H1 (cell line): Measurements from ENCODE around the gene HEBP2. TPM values are rescaled to one million over a fixed set of nuclear protein-coding genes. Genes with fewer than 3 reads are reported as not detected.

ENCODE experiments used
- CTCF ChIA-PET: fragments of 300-600 bp; sonication (Branson Sonifier 250); formaldehyde crosslinking; loops from one replicate; lab custom pipeline; 2021; ENCODE audit not compliant: partially characterized antibody; lab: Charles Lee
- POLR2A ChIA-PET: fragments of 300-600 bp; sonication (Branson Sonifier 250); formaldehyde crosslinking; loops from one replicate; lab custom pipeline; 2021; ENCODE audit warnings: inconsistent platforms; ENCODE audit not compliant: partially characterized antibody; lab: Charles Lee
- DNase-seq, 2 experiments: peaks; one replicate each; pipeline versions ENCODE4 v3.0.0 to v3.0.0-alpha.2; 2010 to 2022; ENCODE audit warnings: low spot score in 2 of 2, low read depth in 1 of 2, mixed read lengths in 1 of 2
- FAIRE-seq: peaks from 2 replicates; lab custom pipeline; 2011; peaks lifted over from hg19 to GRCh38; lab: Jason Lieb, UNC
- H2AFZ ChIP-seq: 2 replicates; pipeline ENCODE4 v1.8.1; 2012; ENCODE audit warnings: low read length, inconsistent platforms
- H2AK5ac ChIP-seq: 2 replicates; pipeline ENCODE4 v1.6.1; 2013; ENCODE audit warnings: low read depth, low read length
- H2BK120ac ChIP-seq: replicated peaks from 2 replicates; pipeline ENCODE3; 2013; ENCODE audit warnings: low read depth, low read length, inconsistent platforms
- H2BK12ac ChIP-seq: 2 replicates; pipeline ENCODE4 v1.6.1; 2013; ENCODE audit warnings: low read depth, low read length
- H2BK15ac ChIP-seq: 2 replicates; pipeline ENCODE4 v1.6.1; 2013; ENCODE audit warnings: low read length
- H2BK20ac ChIP-seq: 2 replicates; pipeline ENCODE4 v1.6.1; 2013; ENCODE audit warnings: low read length
- H2BK5ac ChIP-seq: 2 replicates; pipeline ENCODE4 v1.6.1; 2013; ENCODE audit warnings: low read depth, low read length
- H3K14ac ChIP-seq: 2 replicates; pipeline ENCODE4 v1.6.1; 2013; ENCODE audit warnings: inconsistent platforms; ENCODE audit not compliant: insufficient read length
- H3K18ac ChIP-seq: 2 replicates; pipeline ENCODE4 v1.6.1; 2013; ENCODE audit warnings: low read length; ENCODE audit errors: extremely low read depth
- H3K23ac ChIP-seq: 2 replicates; pipeline ENCODE4 v1.6.1; 2013; ENCODE audit warnings: inconsistent platforms; ENCODE audit not compliant: insufficient read length
- H3K23me2 ChIP-seq: 2 replicates; pipeline ENCODE4 v1.6.1; 2013; ENCODE audit warnings: low read depth, low read length
- H3K27ac ChIP-seq: 2 replicates; pipeline ENCODE4 v1.6.1; 2011; ENCODE audit warnings: low read depth, low read length, inconsistent platforms
- H3K27me3 ChIP-seq, 4 experiments: replicated peaks in 1 of 4; 1 replicate in 1 of 4; 2 replicates in 3 of 4; pipeline versions ENCODE4 v1.6.1 to v1.8.1; 2011 to 2013; ENCODE audit warnings: low read length in 3 of 4, mild to moderate bottlenecking in 3 of 4, inconsistent platforms in 2 of 4, mixed read lengths in 2 of 4, moderate library complexity in 1 of 4; ENCODE audit not compliant: control insufficient read depth in 3 of 4, insufficient read depth in 3 of 4; ENCODE audit errors: extremely low read depth in 1 of 4
- H3K36me3 ChIP-seq, 4 experiments: 2 replicates each; pipeline versions ENCODE4 v1.6.1 to v1.8.1; 2011 to 2013; ENCODE audit warnings: mild to moderate bottlenecking in 4 of 4, low read length in 3 of 4, moderate library complexity in 2 of 4, control low read depth in 1 of 4, inconsistent platforms in 1 of 4; ENCODE audit not compliant: insufficient read depth in 4 of 4, control insufficient read depth in 2 of 4
- H3K4ac ChIP-seq: replicated peaks from 2 replicates; pipeline ENCODE3; 2013; ENCODE audit warnings: low read length, low read depth, mixed read lengths, inconsistent platforms; ENCODE audit not compliant: insufficient read length
- H3K4me1 ChIP-seq, 4 experiments: replicated peaks in 1 of 4; 1 replicate in 1 of 4; 2 replicates in 3 of 4; pipeline versions ENCODE4 v1.6.1 to v1.8.1; 2011 to 2013; ENCODE audit warnings: low read length in 3 of 4, inconsistent platforms in 2 of 4, mixed read lengths in 1 of 4; ENCODE audit not compliant: insufficient read depth in 4 of 4, control insufficient read depth in 3 of 4
- H3K4me2 ChIP-seq, 2 experiments: 2 replicates each; pipeline versions ENCODE4 v1.6.1 to v1.8.1; 2011 to 2013; ENCODE audit warnings: low read depth in 2 of 2, low read length in 2 of 2, control low read depth in 1 of 2, inconsistent platforms in 1 of 2, mild to moderate bottlenecking in 1 of 2; ENCODE audit not compliant: insufficient read depth in 1 of 2
- H3K4me3 ChIP-seq, 4 experiments: fragments of 200-600, 300-600 bp in 1 of 4; sonication (generic), shearing (Covaris generic), sonication (Bioruptor Twin) in 1 of 4; 2 replicates each; pipeline versions ENCODE4 v1.5.1 to v1.8.1; 2011 to 2016; ENCODE audit warnings: low read length in 4 of 4, low read depth in 3 of 4, control low read depth in 2 of 4, inconsistent platforms in 2 of 4, mild to moderate bottlenecking in 2 of 4, mixed read lengths in 1 of 4, moderate library complexity in 1 of 4; ENCODE audit not compliant: insufficient read depth in 2 of 4; ENCODE audit errors: extremely low read depth in 1 of 4
- H3K56ac ChIP-seq: replicated peaks from 2 replicates; pipeline ENCODE3; 2013; ENCODE audit warnings: low read depth, mild to moderate bottlenecking, mixed read lengths, low read length, inconsistent platforms; ENCODE audit not compliant: insufficient read length
- H3K79me1 ChIP-seq: 2 replicates; pipeline ENCODE4 v1.6.1; 2013; ENCODE audit warnings: low read depth, low read length, control low read depth
- H3K79me2 ChIP-seq, 2 experiments: 2 replicates each; pipeline versions ENCODE4 v1.6.1 to v1.8.1; 2012 to 2013; ENCODE audit warnings: low read length in 2 of 2, mild to moderate bottlenecking in 2 of 2, inconsistent platforms in 1 of 2; ENCODE audit not compliant: insufficient read depth in 2 of 2, control insufficient read depth in 1 of 2
- H3K9ac ChIP-seq, 4 experiments: replicated peaks in 1 of 4; 1 replicate in 1 of 4; 2 replicates in 3 of 4; pipeline versions ENCODE4 v1.6.1 to v1.8.1; 2011 to 2013; ENCODE audit warnings: low read depth in 3 of 4, low read length in 3 of 4, control low read depth in 2 of 4, mild to moderate bottlenecking in 2 of 4, moderate library complexity in 2 of 4, inconsistent platforms in 1 of 4; ENCODE audit errors: extremely low read depth in 1 of 4
- H3K9me3 ChIP-seq, 2 experiments: 2 replicates each; pipeline versions ENCODE4 v1.6.1 to v1.8.1; 2012 to 2013; ENCODE audit warnings: mild to moderate bottlenecking in 2 of 2, moderate library complexity in 2 of 2, control low read depth in 1 of 2, inconsistent platforms in 1 of 2, low read depth in 1 of 2, low read length in 1 of 2, mixed read lengths in 1 of 2; ENCODE audit not compliant: insufficient read depth in 2 of 2
- H4K20me1 ChIP-seq, 2 experiments: replicated peaks in 1 of 2; 2 replicates each; pipeline versions ENCODE3 to v1.8.1; 2011 to 2013; ENCODE audit warnings: inconsistent platforms in 2 of 2, low read length in 2 of 2, mild to moderate bottlenecking in 1 of 2; ENCODE audit not compliant: insufficient read depth in 2 of 2, control insufficient read depth in 1 of 2
- H4K5ac ChIP-seq: 2 replicates; pipeline ENCODE4 v1.6.1; 2013; ENCODE audit warnings: low read length, low read depth, mixed read lengths, inconsistent platforms; ENCODE audit not compliant: insufficient read length
- H4K8ac ChIP-seq: 2 replicates; pipeline ENCODE4 v1.8.0; 2013; ENCODE audit warnings: mild to moderate bottlenecking, moderate library complexity, low read length, inconsistent platforms; ENCODE audit not compliant: insufficient read depth; ENCODE audit errors: extremely low read depth
- H4K91ac ChIP-seq: replicated peaks from 2 replicates; pipeline ENCODE3; 2013; ENCODE audit warnings: low read length, mixed read lengths, inconsistent platforms; ENCODE audit not compliant: insufficient read length
- BCL11A ChIP-seq, 2 experiments: IDR thresholded peaks; one replicate each; pipeline ENCODE4 v1.6.1; 2011; ENCODE audit warnings: low read depth in 2 of 2, low read length in 2 of 2, mild to moderate bottlenecking in 2 of 2
- EGR1 ChIP-seq: IDR thresholded peaks from 2 replicates; pipeline ENCODE4 v1.6.1; 2011; ENCODE audit warnings: low read depth, low read length, borderline replicate concordance
- EP300 ChIP-seq, 2 experiments: IDR thresholded peaks; 1 replicate in 1 of 2; 2 replicates in 1 of 2; pipeline ENCODE4 v1.6.1; 2011 to 2012; ENCODE audit warnings: low read depth in 2 of 2, low read length in 2 of 2, mild to moderate bottlenecking in 2 of 2, borderline replicate concordance in 1 of 2, inconsistent platforms in 1 of 2, moderate library complexity in 1 of 2
- FOSL1 ChIP-seq: IDR thresholded peaks from 2 replicates; pipeline ENCODE4 v1.6.1; 2011; ENCODE audit warnings: mild to moderate bottlenecking, low read depth, low read length, moderate library complexity; ENCODE audit not compliant: insufficient read depth
- GABPA ChIP-seq: IDR thresholded peaks from 2 replicates; pipeline ENCODE4 v1.6.1; 2011; ENCODE audit warnings: mild to moderate bottlenecking, low read length, moderate library complexity, borderline replicate concordance; ENCODE audit not compliant: insufficient read depth
- HDAC2 ChIP-seq, 2 experiments: fragments of 300-600 bp in 1 of 2; sonication (generic) in 1 of 2; IDR thresholded peaks; 2 replicates each; pipeline ENCODE4 v1.6.1; 2011 to 2012; ENCODE audit warnings: low read depth in 2 of 2, low read length in 2 of 2, mild to moderate bottlenecking in 2 of 2, moderate library complexity in 2 of 2, borderline replicate concordance in 1 of 2, inconsistent platforms in 1 of 2
- POLR2A ChIP-seq, 2 experiments: IDR thresholded peaks; 1 replicate in 1 of 2; 2 replicates in 1 of 2; pipeline ENCODE4 v1.6.1; 2011; ENCODE audit warnings: low read depth in 2 of 2, low read length in 2 of 2, mild to moderate bottlenecking in 2 of 2; ENCODE audit errors: control extremely low read depth in 1 of 2
- RXRA ChIP-seq: IDR thresholded peaks from 2 replicates; pipeline ENCODE4 v1.6.1; 2011; ENCODE audit warnings: low read depth, mild to moderate bottlenecking, low read length, moderate library complexity; ENCODE audit not compliant: insufficient read depth
- SIX5 ChIP-seq: IDR thresholded peaks from 2 replicates; pipeline ENCODE4 v1.6.1; 2011; ENCODE audit warnings: mild to moderate bottlenecking, low read depth, low read length
- TAF1 ChIP-seq: IDR thresholded peaks from 2 replicates; pipeline ENCODE4 v1.6.1; 2011; ENCODE audit warnings: mild to moderate bottlenecking, low read depth, low read length
- WGBS, 2 experiments: shearing (Covaris generic) in 1 of 2; methylation state at CpG; one replicate each; pipeline versions ENCODE4 v1.1.6 to v1.1.7; 2013 to 2015; ENCODE audit warnings: low lambda C conversion rate in 2 of 2, mixed read lengths in 2 of 2, inconsistent platforms in 1 of 2, low coverage in 1 of 2, missing lambda C conversion rate in 1 of 2; ENCODE audit not compliant: insufficient replicate concordance in 2 of 2, insufficient coverage in 1 of 2, insufficient read length in 1 of 2; ENCODE audit errors: extremely low coverage in 1 of 2, missing lambda C conversion rate in 1 of 2; 5-methylcytosine and 5-hydroxymethylcytosine counted together
- polyA plus RNA-seq, 7 experiments: library from polyadenylated mRNA; depleted of rRNA in 3 of 7; stranded (reverse) in 5 of 7; unstranded in 2 of 7; fragments of >200 nt in 5 of 7; fragments of 200-250 nt in 2 of 7; gene quantifications; 1 replicate in 5 of 7; 2 replicates in 1 of 7; 4 replicates in 1 of 7; pipeline versions ENCODE4 v1.2.1 to v1.2.3, GENCODE V29; 2011 to 2013; ENCODE audit warnings: missing spikeins in 2 of 7, mixed read lengths in 2 of 7
- total RNA-seq: library from RNA; stranded (reverse); fragmentation: NEBNext Ultra II Directional; extraction: Animal tissue kit (Norgen Biotek cat#: 25700); gene quantifications from 2 replicates; pipeline ENCODE4 v1.2.1, GENCODE V29; 2021
- TF ChIP-seq, protein P1 (sequence below): IDR thresholded peaks from 2 replicates; pipeline ENCODE4 v1.6.1; 2012; ENCODE audit warnings: inconsistent platforms

Gene HEBP2
- total and polyA plus RNA-seq, 2 of the 8 experiments (the other 6 are each of a cell fraction or from before 2014, with no cell fraction given) = 6.5 to 37.9 TPM

DNA sequence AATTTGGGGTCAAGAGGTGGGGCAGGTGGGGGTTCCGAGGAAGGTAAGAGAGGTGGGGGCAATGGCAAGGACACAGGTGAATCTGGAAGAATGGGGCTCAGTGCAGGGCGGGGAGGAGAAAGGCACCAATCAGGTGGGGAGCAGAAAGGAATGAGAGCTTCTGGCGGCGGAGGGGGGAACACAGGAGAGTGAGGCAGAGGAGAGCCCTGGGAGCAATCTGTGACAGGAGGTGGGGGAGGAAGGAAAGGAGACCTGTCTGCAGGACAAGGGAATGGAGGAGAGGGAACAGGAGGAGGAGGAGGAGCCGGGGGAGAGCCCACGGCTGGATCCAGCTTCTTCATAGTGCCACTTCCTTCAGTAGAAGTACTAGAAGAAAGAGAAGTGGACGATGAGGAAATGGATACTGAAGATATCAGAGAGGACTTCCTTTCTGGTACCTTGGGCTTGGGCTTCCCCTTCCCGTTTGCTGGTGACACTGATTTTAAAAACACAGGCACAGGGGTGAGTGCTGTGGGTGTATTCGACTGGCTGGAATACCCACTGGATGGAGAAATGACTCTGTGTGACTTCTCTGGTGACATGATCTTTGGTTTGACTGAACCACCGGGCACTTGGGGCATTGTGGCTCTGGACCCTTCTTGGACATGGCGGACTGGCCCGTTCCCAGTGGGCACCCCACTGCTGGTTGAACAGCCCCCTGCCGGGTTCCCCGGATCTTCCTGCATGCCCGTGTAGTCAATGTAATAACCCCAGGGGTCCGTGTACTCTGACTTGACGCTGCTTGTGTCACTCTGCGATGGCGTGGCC, 27.4 kb downstream of the HEBP2 start:
- Histone ChIP-seq H4K91ac (peak overlapping the region; percentile 38), H4K8ac (peak overlapping the region; percentile 18; the same call in 1 of the 2 replicates), H3K27ac (no peak overlapping the region), H3K4ac (no peak overlapping the region), H2AFZ (no peak overlapping the region), H4K20me1 (peaks cover 2 to 3% of the 10 kb centered on the region in 2 experiments), H2BK120ac (no peak overlapping the region), H3K79me2 (no peaks in the 10 kb centered on the region), H2BK12ac (no peak overlapping the region), H3K18ac (no peak overlapping the region), H3K9ac (no peak overlapping the region), H3K9me3 (no peaks in the 10 kb centered on the region), H3K27me3 (no peaks in the 10 kb centered on the region), H3K36me3 (peaks cover 0 to 14% (median 1%) of the 10 kb centered on the region in 4 experiments; a peak in 4 of 8 replicates), H2AK5ac (no peak overlapping the region), H2BK5ac (no peak overlapping the region; the same call in 1 of the 2 replicates), H3K79me1 (no peaks in the 10 kb centered on the region; the same call in 1 of the 2 replicates), H3K23ac (no peak overlapping the region), H3K56ac (no peak overlapping the region), H3K14ac (no peak overlapping the region), H3K23me2 (no peaks in the 10 kb centered on the region), H3K4me3 (no peak overlapping the region), H3K4me2 (no peak overlapping the region), H4K5ac (no peak overlapping the region), H2BK15ac (no peak overlapping the region), H3K4me1 (no peaks in the 10 kb centered on the region; a peak in 2 of 7 replicates), H2BK20ac (no peak overlapping the region)
- FAIRE-seq = no peak
- WGBS, 2 experiments = 91% methylated on average over 16 of the region's 19 CpGs; no CpG with 5 or more reads in 1 of the 2 experiments
- DNase-seq = no peak
- ChIA-PET POLR2A (interaction anchor here (0.6 kb wide), 2 partner anchors 57 to 1045 kb away, joined by 3 to 4 read pairs; no protein-coding TSS in a partner anchor), CTCF (interaction anchor here (0.6 to 11.4 kb wide), 11 partner anchors 9 to 340 kb away, joined by 3 to 192 read pairs (median 13); no protein-coding TSS in a partner anchor)
- TF ChIP-seq SIX5 (no peak), RXRA (no peak), EGR1 (no peak), HDAC2 (IDR thresholded peaks at IDR 0.05; ENCODE audit: borderline replicate concordance in 1 of 2, low read depth in 2 of 2, low read length in 2 of 2) (no peak), FOSL1 (no peak), BCL11A (IDR thresholded peaks at IDR 0.05; ENCODE audit: low read depth in 2 of 2, low read length in 2 of 2) (no peak), TAF1 (no peak), EP300 (IDR thresholded peaks at IDR 0.05; ENCODE audit: borderline replicate concordance in 1 of 2, low read depth in 2 of 2, low read length in 2 of 2) (no peak), POLR2A (IDR thresholded peaks at IDR 0.05; ENCODE audit: control extremely low read depth in 1 of 2, low read depth in 2 of 2, low read length in 2 of 2) (no peak), GABPA (no peak)
- TF ChIP-seq, protein P1, sequence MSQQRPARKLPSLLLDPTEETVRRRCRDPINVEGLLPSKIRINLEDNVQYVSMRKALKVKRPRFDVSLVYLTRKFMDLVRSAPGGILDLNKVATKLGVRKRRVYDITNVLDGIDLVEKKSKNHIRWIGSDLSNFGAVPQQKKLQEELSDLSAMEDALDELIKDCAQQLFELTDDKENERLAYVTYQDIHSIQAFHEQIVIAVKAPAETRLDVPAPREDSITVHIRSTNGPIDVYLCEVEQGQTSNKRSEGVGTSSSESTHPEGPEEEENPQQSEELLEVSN = no peak
